LHCN-M2 (cell line): ENCODE results near the gene DPYSL5. TPM values are rescaled to one million over a fixed set of nuclear protein-coding genes. Genes with fewer than 3 reads are reported as not detected.

Experiments
- DNase-seq: peaks from one replicate; pipeline ENCODE4 v3.0.0-alpha.2; 2012; ENCODE audit warnings: low read depth
- total RNA-seq: library from RNA; depleted of rRNA; stranded (reverse); fragments of >200 nt; gene quantifications from 2 replicates; pipeline ENCODE4 v1.2.3, GENCODE V29; 2014

DPYSL5 gene
- total RNA-seq, 1 experiment from 2014 or later: not detected

GRCh38 chr2:26843041-26843440, 4.9 kb upstream of the DPYSL5 start:
- DNase-seq: no peak

- DNase-seq: no peak
Measured at GRCh38 chr2:26845021-26845420, 2.9 kb upstream of the DPYSL5 start.

- peak; percentile 57 for DNase-seq
Measured at GRCh38 chr2:26846334-26847306, 1.3 kb upstream of the DPYSL5 start.

- no peak for DNase-seq
Measured at GRCh38 chr2:26847307-26847654, 651 bp upstream of the DPYSL5 start.

GRCh38 chr2:26848336-26849055, 564 bp downstream of the DPYSL5 start:
- no peak for DNase-seq

- no peak for DNase-seq
Measured at GRCh38 chr2:26849056-26849999, 1.4 kb downstream of the DPYSL5 start.

- DNase-seq: no peak
Measured at GRCh38 chr2:26850000-26850431, 2.1 kb downstream of the DPYSL5 start.

- no peak for DNase-seq
Measured at GRCh38 chr2:26850505-26850904, 2.6 kb downstream of the DPYSL5 start.

GRCh38 chr2:26852405-26853306, 4.7 kb downstream of the DPYSL5 start:
- peak; percentile 46 for DNase-seq

- DNase-seq: no peak
Measured at GRCh38 chr2:26853751-26854150, 5.8 kb downstream of the DPYSL5 start.

GRCh38 chr2:26854283-26854827, 6.4 kb downstream of the DPYSL5 start:
- no peak for DNase-seq

- no peak for DNase-seq
Measured at GRCh38 chr2:26855466-26855865, 7.5 kb downstream of the DPYSL5 start.

- no peak for DNase-seq
Measured at GRCh38 chr2:26859622-26860021, 11.7 kb downstream of the DPYSL5 start.

- DNase-seq: no peak
Measured at GRCh38 chr2:26860211-26860850, 12.4 kb downstream of the DPYSL5 start.

- DNase-seq: no peak
Measured at GRCh38 chr2:26861610-26862224, 13.8 kb downstream of the DPYSL5 start.

- DNase-seq: no peak
Measured at GRCh38 chr2:26864226-26864625, 16.3 kb downstream of the DPYSL5 start.

GRCh38 chr2:26864646-26865045, 16.7 kb downstream of the DPYSL5 start:
- no peak for DNase-seq

- no peak for DNase-seq
Measured at GRCh38 chr2:26870585-26871095, 22.7 kb downstream of the DPYSL5 start.
